GM18505 (cell line): ENCODE results near the gene BRF1.
"Not testable (repeated sequence)": the region's sequence is repeated elsewhere in the genome, so short reads cannot be mapped to it uniquely, and the experiment has no call there.

Experiments
- ATAC-seq: cut with Tn5 transposase; IDR thresholded peaks from one replicate; pipeline ENCODE4 v1.9.1; 2021; ENCODE audit not compliant: unreplicated experiment
- POLR2A ChIP-seq: IDR thresholded peaks from 4 replicates; pipeline ENCODE4 v1.6.1; 2011; ENCODE audit warnings: borderline replicate concordance; ENCODE audit not compliant: insufficient read depth, insufficient read length; ENCODE audit errors: extremely low read depth

The BRF1 gene

DNA sequence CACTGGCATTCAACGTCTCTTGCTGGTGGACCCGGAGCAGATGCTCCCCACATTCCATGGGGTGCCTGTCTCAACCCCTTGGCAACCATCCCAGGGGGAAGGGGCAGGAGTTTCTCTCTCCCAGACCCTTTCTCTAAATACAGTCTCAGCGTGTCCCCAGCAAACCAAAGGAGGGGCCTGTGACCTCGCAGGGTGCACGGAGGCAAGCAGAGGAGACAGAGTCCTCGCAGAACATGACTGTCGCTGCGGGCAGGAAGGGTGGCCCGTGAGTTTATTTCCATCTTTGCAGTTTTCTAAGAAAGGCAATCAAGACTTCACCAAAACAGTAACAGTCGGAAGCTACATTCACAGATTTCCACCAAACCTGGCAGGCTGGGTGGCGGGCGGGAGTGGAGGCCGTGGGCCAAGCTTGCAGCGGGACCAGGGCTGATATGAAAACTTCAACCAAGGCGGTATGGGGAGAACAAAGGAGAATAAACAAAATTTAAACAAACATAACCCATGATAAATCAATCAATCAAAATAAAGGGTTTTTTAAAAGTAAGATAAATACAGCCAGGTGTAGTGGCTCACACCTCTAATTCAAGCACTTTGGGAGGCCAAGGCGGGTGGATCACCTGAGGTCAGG is 18.6 kb downstream of the BRF1 start:
- no peak for TF ChIP-seq POLR2A
- ATAC-seq = no peak

DNA sequence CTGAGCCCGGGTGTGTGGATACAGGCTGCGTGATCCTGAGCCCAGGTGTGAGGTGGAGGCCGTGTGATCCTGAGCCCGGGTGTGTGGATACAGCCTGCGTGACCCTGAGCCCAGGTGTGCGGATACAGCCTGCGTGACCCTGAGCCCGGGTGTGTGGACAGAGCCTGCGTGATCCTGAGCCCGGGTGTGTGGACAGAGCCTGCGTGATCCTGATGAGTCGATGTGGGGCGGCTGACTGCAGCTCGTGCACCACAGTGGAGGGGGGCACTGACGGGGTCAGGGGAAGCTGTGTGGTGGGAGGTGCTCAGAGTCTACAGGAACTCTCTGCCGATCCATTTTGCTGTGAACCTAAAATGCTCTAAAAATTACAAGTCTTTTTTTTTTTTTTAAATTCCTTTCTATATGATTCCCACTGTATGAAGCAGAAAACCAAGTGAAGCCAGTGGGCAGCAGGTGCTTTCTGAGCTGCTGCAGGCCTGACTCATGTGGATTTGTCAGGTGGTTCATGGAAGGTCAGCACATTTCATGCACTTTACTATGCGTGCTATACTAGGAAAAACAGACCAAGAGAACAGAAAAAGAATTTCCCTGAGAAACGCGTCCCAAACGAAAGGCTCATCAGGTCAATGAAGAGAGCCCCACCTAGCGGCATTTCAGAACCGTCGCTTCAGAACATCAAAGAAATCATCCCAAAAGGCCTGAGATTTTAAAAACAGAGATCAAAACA is 19.3 kb downstream of the BRF1 start:
- no peak for ATAC-seq
- TF ChIP-seq POLR2A = no peak

DNA sequence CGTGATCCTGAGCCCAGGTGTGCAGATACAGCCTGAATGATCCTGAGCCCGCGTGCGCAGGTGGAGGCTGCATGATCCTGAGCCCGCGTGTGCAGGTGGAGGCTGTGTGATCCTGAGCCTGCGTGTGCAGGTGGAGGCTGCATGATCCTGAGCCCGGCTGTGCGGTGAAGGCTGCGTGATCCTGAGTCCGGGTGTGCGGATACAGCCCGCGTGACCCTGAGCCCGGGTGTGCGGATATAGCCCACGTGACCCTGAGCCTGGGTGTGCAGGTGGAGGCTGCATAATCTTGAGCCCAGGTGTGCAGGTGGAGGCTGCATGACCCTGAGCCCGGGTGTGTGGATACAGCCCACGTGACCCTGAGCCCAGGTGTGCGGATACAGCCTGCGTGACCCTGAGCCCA is 20.3 kb downstream of the BRF1 start:
- TF ChIP-seq POLR2A = no peak
- ATAC-seq = no peak

DNA sequence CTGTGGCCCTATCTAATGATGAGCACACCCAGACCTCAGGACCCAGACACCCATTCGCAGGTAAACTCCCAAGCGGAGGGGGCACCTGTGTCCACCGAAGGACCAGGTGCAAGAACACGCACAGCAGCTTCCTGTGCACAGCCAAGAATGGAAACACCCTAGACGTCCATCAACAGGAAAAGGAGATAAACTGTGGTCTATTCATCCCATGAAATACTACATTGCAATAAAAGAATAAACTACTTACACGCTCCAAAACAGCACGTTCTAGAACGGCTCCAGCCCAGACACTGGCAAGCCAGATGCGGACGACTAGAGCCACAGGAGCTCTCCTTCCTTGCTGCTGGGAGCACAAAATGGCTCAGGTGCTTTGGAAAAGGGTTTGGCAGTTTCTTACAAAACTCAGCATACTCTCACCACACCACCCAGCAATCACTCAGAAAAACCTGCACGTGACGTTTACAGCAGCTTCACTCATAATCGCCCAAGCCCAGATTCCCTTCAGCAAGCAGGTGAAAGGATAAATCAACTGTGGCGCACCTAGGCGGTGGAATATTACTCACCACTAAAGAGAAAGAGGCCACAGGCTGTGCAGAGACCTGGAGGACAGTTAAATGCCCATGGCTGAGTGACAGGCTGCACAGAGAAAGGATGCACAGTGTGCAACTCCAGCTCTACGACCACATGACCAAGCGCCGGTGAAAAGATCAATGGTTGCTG is 21.0 kb downstream of the BRF1 start:
- TF ChIP-seq POLR2A = no peak
- no peak for ATAC-seq

DNA sequence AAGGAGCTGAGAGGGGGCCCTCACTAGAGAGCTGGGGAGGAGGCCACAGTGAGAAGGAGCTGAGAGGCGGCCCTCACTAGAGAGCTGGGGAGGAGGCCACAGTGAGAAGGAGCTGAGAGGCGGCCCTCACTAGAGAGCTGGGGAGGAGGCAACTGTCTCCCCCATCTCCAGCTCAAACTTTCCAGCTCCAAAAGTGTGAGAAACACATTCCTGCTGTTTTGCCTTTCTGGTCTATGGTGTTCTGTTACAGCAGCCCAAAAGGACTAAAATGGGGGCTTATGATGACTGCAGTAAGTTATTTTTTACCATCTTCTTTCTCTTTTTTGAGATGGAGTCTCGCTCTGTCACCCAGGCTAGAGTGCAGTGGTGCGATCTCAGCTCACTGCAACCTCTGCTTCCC is 23.4 kb downstream of the BRF1 start:
- not testable (repeated sequence) for ATAC-seq

DNA sequence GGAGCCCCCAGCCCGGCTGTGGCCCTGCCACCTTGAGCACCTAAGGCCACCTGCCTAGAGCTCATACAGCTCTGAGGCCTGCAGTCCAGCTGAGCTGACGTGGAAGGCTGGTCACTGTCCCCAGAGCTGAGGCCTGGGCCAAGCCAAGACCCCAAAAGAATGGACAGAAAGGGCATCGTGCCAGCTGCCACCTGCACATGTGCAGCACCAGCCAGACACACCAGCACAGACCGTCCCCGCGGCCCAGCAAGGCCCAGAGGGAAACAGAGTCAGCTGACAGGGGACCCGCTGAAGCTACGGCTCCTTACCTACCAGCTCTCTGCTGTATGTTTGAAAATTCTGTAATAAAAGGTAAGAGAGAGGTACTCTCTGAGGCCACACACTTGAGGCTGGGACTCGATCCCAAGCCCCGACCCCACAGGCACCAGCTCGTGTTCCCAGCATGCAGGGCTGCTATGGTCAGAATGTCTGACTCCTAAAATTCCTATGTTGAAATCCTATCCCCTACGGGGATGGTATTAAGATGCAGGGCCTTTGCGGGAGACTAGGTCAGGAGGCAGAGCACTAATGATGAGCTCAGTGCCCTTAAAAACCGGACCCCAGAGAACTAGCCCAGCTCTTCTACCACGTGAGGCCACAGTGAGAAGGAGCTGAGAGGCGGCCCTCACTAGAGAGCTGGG is 25.4 kb downstream of the BRF1 start:
- TF ChIP-seq POLR2A = no peak
- ATAC-seq = no peak

DNA sequence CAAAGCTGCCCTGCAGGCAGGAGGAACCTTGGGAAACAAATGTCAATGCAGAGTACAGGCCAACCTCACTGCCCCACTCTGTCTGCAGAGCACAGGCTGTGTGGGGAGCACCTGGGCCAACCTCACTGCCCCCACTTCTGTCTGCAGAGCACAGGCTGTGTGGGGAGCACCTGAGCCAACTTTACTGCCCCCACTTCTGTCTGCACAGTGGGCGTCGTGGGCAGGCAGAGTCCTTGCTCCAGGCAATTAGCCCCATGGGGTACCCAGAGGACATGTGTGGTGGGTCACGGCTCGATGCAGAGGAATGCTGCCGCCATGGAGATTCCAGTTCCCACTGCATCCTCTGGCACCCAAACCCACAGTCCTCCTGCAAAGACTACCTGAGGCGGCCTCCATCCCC is 26.2 kb downstream of the BRF1 start:
- no peak for TF ChIP-seq POLR2A
- no peak for ATAC-seq

DNA sequence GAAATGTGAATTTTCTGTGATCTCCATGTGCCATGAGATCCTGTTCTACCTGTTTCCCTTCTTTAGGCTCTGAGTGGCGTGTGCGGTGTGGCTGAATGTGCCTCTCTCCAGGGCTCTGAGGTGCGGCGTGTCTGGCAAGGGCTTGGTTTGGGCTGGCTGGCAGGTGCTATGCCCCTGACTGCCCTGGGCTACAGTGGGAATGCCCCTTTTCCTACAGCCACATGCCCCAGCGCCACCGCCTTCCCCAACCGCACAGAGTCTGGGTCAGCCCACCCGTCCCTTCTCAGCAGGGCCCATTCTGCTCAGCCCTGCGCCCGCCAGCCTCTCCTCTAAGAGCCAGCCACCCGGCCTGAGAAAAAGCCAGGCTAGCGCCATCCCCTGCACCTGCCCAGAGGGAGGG is 27.7 kb downstream of the BRF1 start:
- ATAC-seq = no peak

DNA sequence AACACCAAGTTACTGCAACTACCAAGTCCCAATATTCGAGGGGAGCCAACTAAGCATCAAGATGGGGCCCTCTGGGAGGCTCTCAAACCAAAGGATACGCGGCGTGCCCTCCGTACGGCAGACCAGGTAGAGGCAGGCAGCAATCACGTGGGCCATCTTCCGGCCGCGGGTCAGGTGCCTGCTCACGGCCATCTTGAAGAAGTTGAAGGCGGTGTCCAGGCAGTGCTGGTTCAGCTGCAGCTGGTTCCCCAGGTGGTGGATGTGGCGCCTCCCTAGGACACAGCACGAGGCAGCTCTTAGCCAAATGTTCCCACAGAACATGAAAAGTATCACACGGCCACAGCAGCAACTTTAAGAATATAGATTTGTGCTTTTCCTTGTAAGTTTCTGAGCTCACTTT is 28.2 kb downstream of the BRF1 start:
- no peak for TF ChIP-seq POLR2A
- no peak for ATAC-seq

More for the DNA sequence above, 27.7 kb downstream of the BRF1 start:
- no peak for TF ChIP-seq POLR2A

DNA sequence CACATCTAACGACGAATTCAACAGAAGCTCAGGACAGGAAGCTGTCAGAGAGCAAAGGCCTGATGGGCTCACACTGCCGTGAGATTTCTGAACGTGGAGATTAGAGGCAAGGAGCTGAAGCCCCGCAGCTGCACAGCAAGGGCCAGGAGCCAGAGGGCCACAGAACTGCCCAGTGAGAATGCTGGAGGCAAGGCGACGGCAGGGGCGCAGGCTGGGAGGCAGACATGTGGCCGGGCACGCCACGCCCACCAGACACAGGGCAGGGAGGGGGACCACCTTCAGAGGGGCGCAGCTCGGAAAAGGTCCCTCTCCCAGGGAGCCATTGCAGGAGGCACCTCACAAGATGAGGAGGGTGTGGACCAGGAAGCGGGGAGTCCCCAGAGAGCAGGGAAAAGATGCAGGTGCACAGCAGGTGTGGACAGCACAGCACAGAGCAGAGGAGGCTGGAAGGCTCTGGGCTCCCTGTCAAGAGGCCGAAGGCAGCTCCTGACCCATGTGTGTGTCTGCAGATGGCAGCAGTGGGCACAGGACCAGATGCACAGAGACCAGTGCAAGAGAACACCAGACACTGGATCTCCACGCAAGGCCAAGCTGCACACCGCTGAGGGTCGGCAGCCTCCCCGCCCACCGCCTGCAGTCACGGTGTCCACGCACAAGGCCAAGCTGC is 29.4 kb downstream of the BRF1 start:
- TF ChIP-seq POLR2A = no peak
- ATAC-seq = no peak

DNA sequence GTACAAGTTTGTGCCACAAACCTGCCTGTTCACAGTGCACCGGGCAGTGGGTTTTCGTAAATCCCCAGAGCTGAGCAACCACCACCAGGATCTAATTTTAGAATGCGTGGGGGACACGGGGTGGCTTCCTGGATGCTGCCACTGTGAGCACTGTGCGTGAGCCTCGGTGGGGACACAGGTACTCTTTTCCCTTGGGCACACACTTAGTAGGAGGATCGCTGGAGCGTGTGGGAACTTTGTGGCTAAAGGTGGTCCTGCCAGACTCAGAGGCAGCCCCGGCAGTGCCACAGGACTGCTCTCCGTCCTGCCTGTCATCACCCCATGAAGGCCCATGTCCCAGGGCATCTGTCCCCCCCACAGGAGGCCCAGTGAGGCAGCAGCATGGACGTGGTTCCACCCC is 31.4 kb downstream of the BRF1 start:
- ATAC-seq = no peak
- no peak for TF ChIP-seq POLR2A

DNA sequence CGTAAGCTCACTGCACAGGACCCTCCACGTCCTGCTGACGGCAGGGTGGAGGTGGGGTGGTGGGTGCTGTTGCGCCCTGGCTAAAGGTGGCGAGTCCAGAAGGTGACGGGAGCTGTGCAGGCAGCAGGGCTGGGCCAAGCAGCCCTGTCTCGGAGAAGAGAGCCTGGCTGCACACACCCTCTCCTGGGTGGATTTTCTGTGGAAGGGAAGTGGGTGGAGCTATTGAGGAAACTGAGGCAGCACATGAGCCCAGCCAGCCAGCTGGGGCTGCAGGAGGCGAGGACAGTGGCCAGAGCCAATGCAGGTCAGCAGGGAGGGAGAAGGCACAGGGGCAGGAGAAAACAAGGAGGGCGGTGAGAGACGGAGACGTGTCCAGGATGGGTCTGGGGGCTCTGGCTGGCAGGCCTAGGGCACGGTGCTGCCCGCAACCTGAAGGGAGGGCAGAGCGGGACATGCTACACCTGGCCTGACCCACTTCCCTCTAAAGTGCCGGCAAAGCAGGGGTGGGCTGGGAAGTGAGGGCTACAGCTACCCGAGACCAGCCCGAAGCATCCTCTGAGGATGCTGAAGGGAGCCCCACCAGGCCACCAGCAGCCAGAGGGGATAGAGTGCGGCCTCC is 32.0 kb downstream of the BRF1 start:
- ATAC-seq = no peak
- no peak for TF ChIP-seq POLR2A

DNA sequence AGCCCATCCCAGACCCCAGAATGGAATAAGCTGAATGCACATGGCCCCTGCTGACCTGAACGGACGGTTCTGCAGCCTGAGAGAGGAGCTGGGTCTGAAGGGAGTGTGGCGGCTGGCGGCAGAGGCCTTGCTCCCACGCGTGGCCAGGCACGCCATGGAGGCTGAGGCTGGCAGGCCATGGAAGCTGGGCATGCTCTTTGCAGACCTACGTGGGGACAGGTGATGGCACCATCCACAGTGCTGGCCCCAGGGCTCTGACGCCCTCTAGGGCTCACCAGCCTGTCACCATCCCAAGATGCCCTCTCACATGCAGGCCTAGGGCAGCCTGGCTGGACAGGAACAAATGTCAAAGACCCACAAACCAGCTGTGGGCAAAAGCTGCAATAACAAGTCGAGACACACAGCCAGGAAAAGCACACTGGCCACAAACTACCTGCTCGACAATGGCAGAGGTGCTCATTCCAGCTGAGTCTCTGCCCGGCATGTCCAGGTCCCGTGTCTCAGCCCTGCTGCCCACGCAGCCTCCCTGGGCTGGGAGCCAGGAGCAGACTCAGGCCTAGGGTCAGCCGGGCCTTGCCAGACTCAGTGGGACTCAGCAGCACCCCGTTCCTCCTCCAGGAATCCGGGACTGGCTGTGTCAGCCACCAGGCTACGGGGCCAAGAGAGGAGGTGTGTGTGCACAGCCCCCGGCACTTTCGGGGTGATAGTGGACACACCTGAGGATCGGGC is 32.8 kb downstream of the BRF1 start:
- no peak for TF ChIP-seq POLR2A
- no peak for ATAC-seq

DNA sequence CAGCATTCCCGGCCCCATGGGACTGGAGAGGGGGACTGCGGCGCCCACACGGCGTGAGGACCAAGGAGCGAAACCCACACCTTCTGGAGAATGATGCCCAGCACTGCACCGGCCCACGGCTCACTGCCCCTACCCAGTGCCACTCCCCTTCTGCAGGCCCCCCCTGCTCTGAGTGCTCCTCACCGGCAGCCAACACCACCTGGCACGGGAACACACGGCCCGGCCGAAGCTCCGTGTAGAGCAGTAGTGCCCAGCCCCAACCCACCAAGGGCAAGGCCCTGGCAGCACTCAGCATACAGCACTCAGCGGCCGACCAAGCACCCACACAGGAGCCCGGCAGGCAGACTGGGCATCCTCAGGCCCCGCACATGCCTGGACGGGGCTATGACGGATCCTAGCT is 39.0 kb downstream of the BRF1 start:
- TF ChIP-seq POLR2A = no peak
- no peak for ATAC-seq
